SK-N-SH (cell line): ENCODE measurements around the gene PLPP6. TPM values are rescaled to one million over a fixed set of nuclear protein-coding genes. Genes with fewer than 3 reads are reported as not detected.

ENCODE experiments used
- CTCF ChIA-PET: fragments of 300-600, 350-600 bp; formaldehyde crosslinking; extraction: SDS; loops from one replicate; lab custom pipeline; 2021; lab: Yijun Ruan, JAX
- POLR2A ChIA-PET: fragments of 350-600 bp; sonication (Branson Sonifier 250); formaldehyde crosslinking; extraction: SDS; loops from one replicate; lab custom pipeline; 2020; ENCODE audit warnings: antibody characterized with exemption, inconsistent platforms; lab: Yijun Ruan, JAX
- DNase-seq: peaks from one replicate; pipeline ENCODE4 v3.0.0; 2012
- H2AFZ ChIP-seq: fragments of 200-600 bp; sonication (generic); 2 replicates; pipeline ENCODE4 v1.8.1; 2016; ENCODE audit warnings: antibody characterized with exemption, mild to moderate bottlenecking, low read depth
- H3F3A ChIP-seq: fragments of 200-600 bp; sonication (generic); replicated peaks from 2 replicates; pipeline ENCODE3; 2016; ENCODE audit warnings: antibody characterized with exemption, mild to moderate bottlenecking; ENCODE audit not compliant: insufficient read depth
- H3K27ac ChIP-seq, 2 experiments: fragments of 200-500 bp in 1 of 2; fragments of 200-600 bp in 1 of 2; sonication (Bioruptor generic) in 1 of 2; sonication (generic), shearing (Covaris generic) in 1 of 2; 2 replicates each; pipeline versions ENCODE4 v1.5.1 to v1.6.1; 2014 to 2016; ENCODE audit warnings: low read depth in 2 of 2, inconsistent platforms in 1 of 2, low read length in 1 of 2, mild to moderate bottlenecking in 1 of 2, mixed read lengths in 1 of 2
- H3K27me3 ChIP-seq: fragments of 200-600 bp; sonication (generic), shearing (Covaris generic); 2 replicates; pipeline ENCODE4 v1.6.1; 2016; ENCODE audit warnings: mixed run types; ENCODE audit not compliant: insufficient read depth
- H3K36me3 ChIP-seq, 2 experiments: fragments of 200-500 bp in 1 of 2; fragments of 200-600 bp in 1 of 2; sonication (Bioruptor generic) in 1 of 2; sonication (generic) in 1 of 2; replicated peaks in 1 of 2; 2 replicates each; pipeline versions ENCODE3 to v1.5.1; 2014 to 2016; ENCODE audit warnings: low read length in 1 of 2, mild to moderate bottlenecking in 1 of 2; ENCODE audit not compliant: insufficient read depth in 2 of 2, control insufficient read depth in 1 of 2
- H3K4me1 ChIP-seq, 2 experiments: fragments of 200-500 bp in 1 of 2; fragments of 200-600 bp in 1 of 2; sonication (Bioruptor generic) in 1 of 2; sonication (generic), shearing (Covaris generic) in 1 of 2; 2 replicates each; pipeline versions ENCODE4 v1.5.1 to v1.6.1; 2014 to 2016; ENCODE audit warnings: low read depth in 1 of 2, low read length in 1 of 2, mixed run types in 1 of 2; ENCODE audit not compliant: insufficient read depth in 2 of 2, control insufficient read depth in 1 of 2
- H3K4me2 ChIP-seq: fragments of 200-600 bp; sonication (generic), shearing (Covaris generic); 2 replicates; pipeline ENCODE4 v1.6.1; 2017; ENCODE audit warnings: mixed run types
- H3K4me3 ChIP-seq, 2 experiments: fragments of 200-500 bp in 1 of 2; fragments of 200-600 bp in 1 of 2; sonication (Bioruptor generic) in 1 of 2; sonication (generic), shearing (Covaris generic) in 1 of 2; 2 replicates each; pipeline versions ENCODE4 v1.5.1 to v1.8.1; 2014 to 2016; ENCODE audit warnings: low read depth in 2 of 2, inconsistent platforms in 1 of 2, low read length in 1 of 2, mild to moderate bottlenecking in 1 of 2, mixed read lengths in 1 of 2, moderate library complexity in 1 of 2
- H3K79me2 ChIP-seq: fragments of 200-600 bp; sonication (generic); 2 replicates; pipeline ENCODE4 v1.8.1; 2017; ENCODE audit warnings: mild to moderate bottlenecking; ENCODE audit not compliant: insufficient read depth
- H3K9ac ChIP-seq: fragments of 200-600 bp; sonication (generic); 2 replicates; pipeline ENCODE4 v1.6.1; 2017; ENCODE audit warnings: mixed run types
- H3K9me2 ChIP-seq: fragments of 200-600 bp; sonication (generic); 2 replicates; pipeline ENCODE4 v1.6.1; 2017; ENCODE audit warnings: mixed run types
- H3K9me3 ChIP-seq: fragments of 200-600 bp; sonication (generic); 2 replicates; pipeline ENCODE4 v1.6.1; 2017; ENCODE audit warnings: mixed run types, mild to moderate bottlenecking, moderate library complexity
- H4K20me1 ChIP-seq: fragments of 200-600 bp; sonication (generic); 2 replicates; pipeline ENCODE4 v1.6.1; 2017; ENCODE audit warnings: mild to moderate bottlenecking, mixed run types; ENCODE audit not compliant: insufficient read depth
- CHD2 ChIP-seq: fragments of 150-350 bp; IDR thresholded peaks from 2 replicates; pipeline ENCODE4 v1.6.1; 2018; ENCODE audit warnings: low read length; ENCODE audit not compliant: partially characterized antibody
- ELF1 ChIP-seq: IDR thresholded peaks from 2 replicates; pipeline ENCODE4 v1.4.0; 2012
- EZH2phosphoT487 ChIP-seq: fragments of 200-600 bp; sonication (generic); IDR thresholded peaks from 2 replicates; pipeline ENCODE4 v1.6.1; 2017; ENCODE audit warnings: low read depth, mixed run types, mild to moderate bottlenecking, antibody characterized with exemption, moderate library complexity, borderline replicate concordance
- FOXJ3 ChIP-seq: sonication (generic); formaldehyde crosslinking; IDR thresholded peaks from 2 replicates; pipeline ENCODE4 v1.5.1; 2020; ENCODE audit warnings: mild to moderate bottlenecking, missing genetic modification reagents
- FOXM1 ChIP-seq: IDR thresholded peaks from 2 replicates; pipeline ENCODE4 v1.4.0; 2012; ENCODE audit warnings: low read depth, mild to moderate bottlenecking
- GABPA ChIP-seq: IDR thresholded peaks from 2 replicates; pipeline ENCODE4 v1.4.0; 2012; ENCODE audit warnings: low read depth, mild to moderate bottlenecking
- JUND ChIP-seq: IDR thresholded peaks from 2 replicates; pipeline ENCODE4 v1.4.0; 2012
- MAX ChIP-seq: IDR thresholded peaks from 2 replicates; pipeline ENCODE4 v1.4.0; 2012; ENCODE audit warnings: low read depth
- NFIC ChIP-seq: IDR thresholded peaks from 2 replicates; pipeline ENCODE4 v1.4.0; 2012; ENCODE audit warnings: borderline replicate concordance
- NRF1 ChIP-seq: IDR thresholded peaks from 2 replicates; pipeline ENCODE4 v1.6.1; 2012; ENCODE audit warnings: low read depth, mild to moderate bottlenecking, low read length
- POLR2AphosphoS5 ChIP-seq: IDR thresholded peaks from 2 replicates; pipeline ENCODE4 v1.6.1; 2012; ENCODE audit warnings: low read depth, low read length
- RAD21 ChIP-seq: IDR thresholded peaks from 2 replicates; pipeline ENCODE4 v1.6.1; 2012; ENCODE audit warnings: mild to moderate bottlenecking, low read length
- RCOR1 ChIP-seq: fragments of 150-350 bp; IDR thresholded peaks from 2 replicates; pipeline ENCODE4 v1.6.1; 2017; ENCODE audit warnings: antibody characterized with exemption, low read length
- SMC3 ChIP-seq: IDR thresholded peaks from 2 replicates; pipeline ENCODE4 v1.6.1; 2012; ENCODE audit warnings: low read depth, low read length, improper control_type of control experiment
- TCF12 ChIP-seq: IDR thresholded peaks from 2 replicates; pipeline ENCODE4 v1.4.0; 2012
- TEAD4 ChIP-seq: IDR thresholded peaks from 2 replicates; pipeline ENCODE4 v1.4.0; 2012; ENCODE audit warnings: mild to moderate bottlenecking, borderline replicate concordance; ENCODE audit not compliant: insufficient read depth
- USF1 ChIP-seq: IDR thresholded peaks from 2 replicates; pipeline ENCODE4 v1.4.0; 2012; ENCODE audit warnings: low read depth, borderline replicate concordance
- USF2 ChIP-seq: fragments of 150-350 bp; IDR thresholded peaks from 2 replicates; pipeline ENCODE4 v1.6.1; 2017; ENCODE audit warnings: antibody characterized with exemption, low read length, low read depth, borderline replicate concordance
- WGBS: methylation state at CpG from one replicate; pipeline ENCODE4 v1.1.6; 2017; ENCODE audit warnings: low lambda C conversion rate; 5-methylcytosine and 5-hydroxymethylcytosine counted together
- polyA plus RNA-seq, 3 experiments: library from polyadenylated mRNA; depleted of rRNA; stranded (reverse); fragments of >200 nt; gene quantifications; 2 replicates each; pipeline ENCODE4 v1.2.3, GENCODE V29; 2012
- TF ChIP-seq, protein P1 (sequence below): fragments of 150-350 bp; IDR thresholded peaks from 2 replicates; pipeline ENCODE4 v1.6.1; 2016; ENCODE audit warnings: mild to moderate bottlenecking, low read depth, low read length
- TF ChIP-seq, protein P2 (sequence below): fragments of 200-600 bp; sonication (generic); IDR thresholded peaks from 2 replicates; pipeline ENCODE4 v1.6.1; 2017; ENCODE audit warnings: antibody characterized with exemption, mild to moderate bottlenecking, moderate library complexity

The PLPP6 gene
- polyA plus RNA-seq, 1 of the 3 experiments (the other 2 are of a cell fraction), result 8.8 TPM

DNA sequence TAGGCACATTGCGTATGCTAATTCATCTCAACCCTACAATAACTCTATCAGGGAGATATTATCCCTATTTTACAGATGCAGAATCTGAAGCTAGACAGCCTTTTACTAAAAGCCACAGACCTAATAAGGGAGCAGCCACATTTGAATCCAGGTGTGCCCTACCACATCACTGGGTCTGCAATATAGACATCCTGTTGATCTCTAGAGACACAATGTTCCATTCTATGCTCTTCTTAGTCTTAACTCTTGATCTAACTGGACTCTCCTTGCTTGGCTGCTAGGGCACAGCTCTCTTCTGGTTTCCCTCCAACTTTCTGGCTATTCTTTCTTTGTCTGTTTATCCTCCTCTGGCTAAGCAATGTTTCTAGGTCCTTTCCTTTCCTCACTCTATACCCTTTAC, 5.6 kb downstream of the PLPP6 start:
- CTCF ChIA-PET, result interaction anchor here (0.8 kb wide), 1 partner anchor 13 kb away, joined by 3 read pairs; no protein-coding TSS in a partner anchor
- POLR2A ChIA-PET, result no interaction called here
- no peak overlapping the region for H2AFZ ChIP-seq

DNA sequence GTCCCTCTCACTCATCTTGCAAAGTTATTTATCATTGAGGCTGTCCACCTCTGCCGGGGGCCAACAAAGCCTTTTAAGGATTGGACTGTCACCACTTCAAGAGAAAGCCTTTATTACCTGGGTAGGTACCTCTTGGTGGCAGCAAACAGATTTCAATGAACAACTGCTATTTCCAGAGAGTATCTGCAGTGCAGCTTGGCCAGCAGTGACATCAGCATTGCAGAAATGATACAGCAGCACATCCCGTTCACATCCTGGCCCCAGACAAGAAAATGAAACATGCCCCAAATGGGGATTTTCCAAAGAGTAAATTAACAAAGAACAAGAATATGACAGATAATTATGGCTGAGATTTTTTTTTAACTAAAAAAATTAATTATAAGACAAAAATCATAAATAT, 6.5 kb downstream of the PLPP6 start:
- H2AFZ ChIP-seq, result no peak overlapping the region
- ChIA-PET CTCF (interaction anchor here (0.8 kb wide), 1 partner anchor 12 kb away, joined by 3 read pairs; no protein-coding TSS in a partner anchor), POLR2A (no interaction called here)
- H3K27me3 ChIP-seq, result no peaks in the 10 kb centered on the region
- no peak overlapping the region for H3K4me2 ChIP-seq
- DNase-seq, result no peak
- peaks cover 4% of the 10 kb centered on the region for H3F3A ChIP-seq
- H3K9me3 ChIP-seq, result no peaks in the 10 kb centered on the region
- H3K9me2 ChIP-seq, result no peaks in the 10 kb centered on the region
- no peaks in the 10 kb centered on the region for H4K20me1 ChIP-seq
- H3K79me2 ChIP-seq, result 0 out of 2 replicates have a peak, but pooled peaks cover 5% of the 10 kb centered on the region
- H3K4me1 ChIP-seq, result peaks cover 0 to 20% of the 10 kb centered on the region in 2 experiments; a peak in 3 of 4 replicates
- no peak overlapping the region for H3K9ac ChIP-seq
- H3K4me3 ChIP-seq, result no peak overlapping the region
- no peaks in the 10 kb centered on the region for H3K36me3 ChIP-seq
- H3K27ac ChIP-seq, result no peak overlapping the region
- WGBS, result 83% methylated on average over 2 of the region's 2 CpGs
- TF ChIP-seq POLR2AphosphoS5 (no peak), TEAD4 (no peak), ELF1 (no peak), NFIC (no peak), JUND (no peak), RCOR1 (no peak), CHD2 (no peak), RAD21 (no peak), USF1 (no peak), EZH2phosphoT487 (no peak)
- TF ChIP-seq, protein P1, sequence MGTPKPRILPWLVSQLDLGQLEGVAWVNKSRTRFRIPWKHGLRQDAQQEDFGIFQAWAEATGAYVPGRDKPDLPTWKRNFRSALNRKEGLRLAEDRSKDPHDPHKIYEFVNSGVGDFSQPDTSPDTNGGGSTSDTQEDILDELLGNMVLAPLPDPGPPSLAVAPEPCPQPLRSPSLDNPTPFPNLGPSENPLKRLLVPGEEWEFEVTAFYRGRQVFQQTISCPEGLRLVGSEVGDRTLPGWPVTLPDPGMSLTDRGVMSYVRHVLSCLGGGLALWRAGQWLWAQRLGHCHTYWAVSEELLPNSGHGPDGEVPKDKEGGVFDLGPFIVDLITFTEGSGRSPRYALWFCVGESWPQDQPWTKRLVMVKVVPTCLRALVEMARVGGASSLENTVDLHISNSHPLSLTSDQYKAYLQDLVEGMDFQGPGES, result no peak

More for the DNA sequence above, 5.6 kb downstream of the PLPP6 start:
- H3K4me3 ChIP-seq, result no peak overlapping the region
- peaks cover 0 to 26% of the 10 kb centered on the region in 2 experiments; a peak in 3 of 4 replicates for H3K4me1 ChIP-seq
- 0 out of 2 replicates have a peak, but pooled peaks cover 9% of the 10 kb centered on the region for H3K79me2 ChIP-seq
- peaks cover 5% of the 10 kb centered on the region for H3F3A ChIP-seq
- H3K9me2 ChIP-seq, result no peaks in the 10 kb centered on the region
- WGBS, result 100% methylated on average over 1 of the region's 1 CpG
- no peak overlapping the region for H3K27ac ChIP-seq
- no peaks in the 10 kb centered on the region for H4K20me1 ChIP-seq
- H3K9ac ChIP-seq, result no peak overlapping the region
- no peaks in the 10 kb centered on the region for H3K9me3 ChIP-seq
- no peaks in the 10 kb centered on the region for H3K27me3 ChIP-seq
- DNase-seq, result no peak
- no peak overlapping the region for H3K4me2 ChIP-seq
- H3K36me3 ChIP-seq, result no peaks in the 10 kb centered on the region
- TF ChIP-seq POLR2AphosphoS5 (no peak), GABPA (no peak), ELF1 (no peak), TCF12 (no peak), MAX (no peak), CHD2 (no peak), FOXJ3 (CRISPR knock-in tag) (no peak), RCOR1 (no peak), SMC3 (no peak), USF2 (no peak), RAD21 (no peak), FOXM1 (no peak), NRF1 (no peak)
- TF ChIP-seq, protein P1, result no peak
- TF ChIP-seq, protein P2, sequence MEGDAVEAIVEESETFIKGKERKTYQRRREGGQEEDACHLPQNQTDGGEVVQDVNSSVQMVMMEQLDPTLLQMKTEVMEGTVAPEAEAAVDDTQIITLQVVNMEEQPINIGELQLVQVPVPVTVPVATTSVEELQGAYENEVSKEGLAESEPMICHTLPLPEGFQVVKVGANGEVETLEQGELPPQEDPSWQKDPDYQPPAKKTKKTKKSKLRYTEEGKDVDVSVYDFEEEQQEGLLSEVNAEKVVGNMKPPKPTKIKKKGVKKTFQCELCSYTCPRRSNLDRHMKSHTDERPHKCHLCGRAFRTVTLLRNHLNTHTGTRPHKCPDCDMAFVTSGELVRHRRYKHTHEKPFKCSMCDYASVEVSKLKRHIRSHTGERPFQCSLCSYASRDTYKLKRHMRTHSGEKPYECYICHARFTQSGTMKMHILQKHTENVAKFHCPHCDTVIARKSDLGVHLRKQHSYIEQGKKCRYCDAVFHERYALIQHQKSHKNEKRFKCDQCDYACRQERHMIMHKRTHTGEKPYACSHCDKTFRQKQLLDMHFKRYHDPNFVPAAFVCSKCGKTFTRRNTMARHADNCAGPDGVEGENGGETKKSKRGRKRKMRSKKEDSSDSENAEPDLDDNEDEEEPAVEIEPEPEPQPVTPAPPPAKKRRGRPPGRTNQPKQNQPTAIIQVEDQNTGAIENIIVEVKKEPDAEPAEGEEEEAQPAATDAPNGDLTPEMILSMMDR, result no peak
- TF ChIP-seq, all 33 proteins: peak for 0
